GM13977 (cell line): ENCODE results near the gene MBTPS1.

Experiments
- DNase-seq: peaks from one replicate; pipeline ENCODE4 v3.0.0; 2012; ENCODE audit warnings: low spot score
- CTCF ChIP-seq: IDR thresholded peaks from 2 replicates; pipeline ENCODE4 v1.5.1; 2012; ENCODE audit warnings: mild to moderate bottlenecking, control low read depth; ENCODE audit not compliant: insufficient read depth; ENCODE audit errors: extremely low read depth, missing control alignments
- in situ Hi-C: fragments of 300-500 bp; cut with MboI; formaldehyde crosslinking; loops from one replicate; pipeline ENCODE4 v1.12.0; 2022; ENCODE audit warnings: low sequenced_read_pairs, low pct_unique_long_range_greater_than_20kb, mixed read lengths, inconsistent platforms; ENCODE audit not compliant: unreplicated experiment

MBTPS1 gene

GRCh38 chr16:84042879-84043485 is 73.8 kb downstream of the MBTPS1 start:
- DNase-seq, result no peak
- no peak for TF ChIP-seq CTCF
- in situ Hi-C loops, result no loop called here

- no peak for DNase-seq
- no peak for TF ChIP-seq CTCF
- in situ Hi-C loops, result no loop called here
Observed at GRCh38 chr16:84042308-84042878, 74.3 kb downstream of the MBTPS1 start, which contains the start of gene SLC38A8. Gene SLC38A8, minus strand, starts transcription at chr16:84042795. Its CDS starts 638 bp downstream, at chr16:84042157.

- no peak for DNase-seq
- TF ChIP-seq CTCF, result no peak
- in situ Hi-C loops, result no loop called here
Observed at GRCh38 chr16:84041881-84042280, 74.9 kb downstream of the MBTPS1 start.

GRCh38 chr16:84040823-84041820 is 75.6 kb downstream of the MBTPS1 start:
- in situ Hi-C loops, result no loop called here
- DNase-seq, result no peak

GRCh38 chr16:84040226-84040822 is 76.4 kb downstream of the MBTPS1 start:
- DNase-seq, result no peak
- in situ Hi-C loops, result no loop called here
- TF ChIP-seq CTCF, result no peak

More at GRCh38 chr16:84040823-84041820, 75.6 kb downstream of the MBTPS1 start:
- no peak for TF ChIP-seq CTCF

GRCh38 chr16:84039696-84040095 is 77.0 kb downstream of the MBTPS1 start:
- TF ChIP-seq CTCF, result no peak
- in situ Hi-C loops, result no loop called here

More at GRCh38 chr16:84039696-84040095, 77.0 kb downstream of the MBTPS1 start:
- no peak for DNase-seq
